ENCODE results near the gene PIGP. TPM values are rescaled to one million over a fixed set of nuclear protein-coding genes. Genes with fewer than 3 reads are reported as not detected.
A peak's percentile ranks its signal among the peaks of the same experiment; 100 is the strongest.

PIGP gene
- total and polyA plus RNA-seq, 9 of the 15 experiments (the other 6 are each of a cell fraction or from before 2014, with no cell fraction given), result 18.3 to 122 (median 35.6) TPM

DNA sequence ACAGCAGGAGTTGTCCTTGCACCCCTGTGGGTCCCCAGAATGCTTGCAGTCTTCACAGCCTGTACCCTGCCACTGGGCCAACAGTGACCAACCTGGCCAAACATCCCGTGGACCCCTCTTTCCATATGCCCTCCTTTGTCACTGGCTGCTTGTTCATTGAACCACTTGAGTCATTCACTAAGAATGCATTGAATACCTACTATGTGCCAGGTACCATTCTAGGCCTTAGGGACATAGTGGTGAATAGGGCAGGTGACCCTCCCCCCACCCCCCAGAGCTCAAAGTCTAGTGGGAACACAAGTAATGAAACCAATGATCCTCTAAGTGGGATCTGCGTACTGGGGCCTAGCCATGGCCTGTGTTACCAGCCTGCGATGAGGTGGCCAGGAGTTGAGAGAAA lies 28.2 kb downstream of the PIGP start:
- DNase-seq (ENCODE audit: extremely low read depth in 1 of 4, low spot score in 3 of 4) (no peak), FAIRE-seq (no peak), ATAC-seq (no peak)
- no TSS peak for BruUV-seq (replicated peaks)
- Histone ChIP-seq H3K4me1 (replicated peaks in 1 of 2; ENCODE audit: control insufficient read depth in 2 of 2, insufficient read depth in 2 of 2, low read length in 2 of 2) (peaks cover 0 to 12% of the 10 kb centered on the region in 2 experiments; a peak in 2 of 5 replicates), H3K4me2 (ENCODE audit: insufficient read depth, low read length) (no peak overlapping the region), H3K4me3 (no peak overlapping the region), H4K20me1 (replicated peaks; ENCODE audit: control insufficient read depth, insufficient read depth, low read length) (no peaks in the 10 kb centered on the region), H3K79me2 (ENCODE audit: control insufficient read depth, insufficient read depth, low read length) (no peaks in the 10 kb centered on the region), H3K27me3 (ENCODE audit: control insufficient read depth in 2 of 2, insufficient read depth in 2 of 2, low read length in 2 of 2) (no peaks in the 10 kb centered on the region), H3K27ac (ENCODE audit: extremely low read depth, low read depth, low read length) (no peak overlapping the region), H2AFZ (ENCODE audit: low read depth, low read length) (no peak overlapping the region), H3K9ac (ENCODE audit: insufficient read depth in 1 of 2, low read depth in 2 of 2, low read length in 2 of 2) (no peak overlapping the region), H3K36me3 (ENCODE audit: control insufficient read depth, insufficient read depth, low read length) (no peaks in the 10 kb centered on the region), H3K9me1 (ENCODE audit: control insufficient read depth, insufficient read depth, low read length) (no peaks in the 10 kb centered on the region), H3K9me3 (replicated peaks; ENCODE audit: control insufficient read depth, insufficient read depth, low read depth, low read length) (no peaks in the 10 kb centered on the region)
- POLR2A ChIA-PET, result no interaction called here
- in situ Hi-C loops (cut with MboI), result no loop called here
- 71% methylated on average over 3 of the region's 3 CpGs for WGBS (ENCODE audit: insufficient coverage, low coverage, missing lambda C conversion rate)
- CTCF ChIA-PET (ENCODE audit: low intra/inter-chr PET ratio), result no interaction called here
- TF ChIP-seq KDM2B (CRISPR knock-in tag; IDR thresholded peaks at IDR 0.05) (no peak), CEBPG (CRISPR knock-in tag; IDR thresholded peaks at IDR 0.05) (no peak), CEBPG (tag; conservative IDR thresholded peaks at IDR 0.05 in 1 of 2, IDR thresholded peaks at IDR 0.05 in 1 of 2) (no peak), NR2C1 (IDR thresholded peaks at IDR 0.05) (no peak), NR2C1 (tag; IDR thresholded peaks at IDR 0.05) (no peak), ZKSCAN1 (IDR thresholded peaks at IDR 0.05; ENCODE audit: low read depth, low read length) (peak; percentile 83)
- intact Hi-C loops (cut with micrococcal nuclease), result no loop called here

- no peak for FAIRE-seq
- intact Hi-C loops (cut with micrococcal nuclease), result no loop called here
- H3K4me3 ChIP-seq, result no peak overlapping the region
- no peak for TF ChIP-seq CBX2 (IDR thresholded peaks at IDR 0.05; ENCODE audit: insufficient read depth, low read length, poor library complexity, severe bottlenecking)
- no peak for TF ChIP-seq ZNF589 (CRISPR knock-in tag; IDR thresholded peaks at IDR 0.05; ENCODE audit: low read depth)
- TF ChIP-seq PKNOX1 (IDR thresholded peaks at IDR 0.05), result no peak
- no peak for TF ChIP-seq ZNF165 (CRISPR knock-in tag; IDR thresholded peaks at IDR 0.05; ENCODE audit: borderline replicate concordance)
- TF ChIP-seq HMG20B (CRISPR knock-in tag; IDR thresholded peaks at IDR 0.05), result no peak
- TF ChIP-seq SPI1 (IDR thresholded peaks at IDR 0.05; ENCODE audit: borderline replicate concordance, low read depth, low read length), result peak; percentile 20; the same call in 1 of the 2 replicates
- H3K9me3 ChIP-seq (replicated peaks; ENCODE audit: control insufficient read depth, insufficient read depth, low read depth, low read length), result no peaks in the 10 kb centered on the region
- POLR2A ChIA-PET, result no interaction called here
- H3K4me1 ChIP-seq (replicated peaks in 1 of 2; ENCODE audit: control insufficient read depth in 2 of 2, insufficient read depth in 2 of 2, low read length in 2 of 2), result peaks cover 0 to 12% of the 10 kb centered on the region in 2 experiments; a peak in 1 of 5 replicates
- H4K20me1 ChIP-seq (replicated peaks; ENCODE audit: control insufficient read depth, insufficient read depth, low read length), result no peaks in the 10 kb centered on the region
- CTCF ChIA-PET (ENCODE audit: low intra/inter-chr PET ratio), result no interaction called here
- no peak for DNase-seq (ENCODE audit: extremely low read depth in 1 of 4, low spot score in 3 of 4)
- in situ Hi-C loops (cut with MboI), result no loop called here
- peak overlapping the region in 1 of 2 experiments; percentile 74; a peak in 2 of 4 replicates for H3K9ac ChIP-seq (ENCODE audit: insufficient read depth in 1 of 2, low read depth in 2 of 2, low read length in 2 of 2)
- WGBS (ENCODE audit: insufficient coverage, low coverage, missing lambda C conversion rate), result 59% methylated on average over 6 of the region's 6 CpGs
- peak overlapping the region; percentile 28; the same call in 1 of the 2 replicates for H2AFZ ChIP-seq (ENCODE audit: low read depth, low read length)
- H3K27ac ChIP-seq (ENCODE audit: extremely low read depth, low read depth, low read length), result no peak overlapping the region
- H3K36me3 ChIP-seq (ENCODE audit: control insufficient read depth, insufficient read depth, low read length), result no peaks in the 10 kb centered on the region
- ATAC-seq, result peak; percentile 23
- H3K79me2 ChIP-seq (ENCODE audit: control insufficient read depth, insufficient read depth, low read length), result no peaks in the 10 kb centered on the region
- H3K4me2 ChIP-seq (ENCODE audit: insufficient read depth, low read length), result no peak overlapping the region
- no peaks in the 10 kb centered on the region for H3K9me1 ChIP-seq (ENCODE audit: control insufficient read depth, insufficient read depth, low read length)
- no TSS peak for BruUV-seq (replicated peaks)
- no peaks in the 10 kb centered on the region for H3K27me3 ChIP-seq (ENCODE audit: control insufficient read depth in 2 of 2, insufficient read depth in 2 of 2, low read length in 2 of 2)
Measured at GRCh38 chr21:37043818-37044217, 29.1 kb downstream of the PIGP start.

All from K562 (cell line).